Left lung (tissue), 10 donors: ENCODE results near the gene PRSS22. TPM values are rescaled to one million over a fixed set of nuclear protein-coding genes. Genes with fewer than 3 reads are reported as not detected.

Experiments used
- ATAC-seq: fragments of 200-7000 bp; cut with Tn5 transposase; one replicate; pipeline ENCODE4 v1.9.1; 2020; ENCODE audit warnings: moderate library complexity
- DNase-seq, 4 donors: peaks; one replicate each; pipeline ENCODE4 v3.0.0-alpha.2; 2013 to 2020
- H3K27ac ChIP-seq, 2 donors: fragments of 200-600 bp; sonication (generic) in 1 of 2; one replicate each; pipeline versions ENCODE4 v1.5.0 to v1.8.0; 2020 to 2021
- H3K27me3 ChIP-seq, 2 donors: fragments of 200-600 bp; sonication (generic) in 1 of 2; one replicate each; pipeline versions ENCODE4 v1.5.0 to v1.8.0; 2020 to 2021
- H3K36me3 ChIP-seq, 2 donors: fragments of 200-600 bp; sonication (generic) in 1 of 2; one replicate each; pipeline versions ENCODE4 v1.5.0 to v1.8.0; 2020 to 2021
- H3K4me1 ChIP-seq, 2 donors: fragments of 200-600 bp; one replicate each; pipeline ENCODE4 v1.8.0; 2021
- H3K4me3 ChIP-seq, 2 donors: fragments of 200-600 bp; sonication (generic) in 1 of 2; one replicate each; pipeline versions ENCODE4 v1.5.0 to v1.8.0; 2020 to 2021; ENCODE audit warnings: mild to moderate bottlenecking in 1 of 2
- H3K9me3 ChIP-seq, 2 donors: fragments of 200-600 bp; sonication (generic) in 1 of 2; one replicate each; pipeline versions ENCODE4 v1.5.0 to v1.8.0; 2020 to 2021
- intact Hi-C, 2 donors: fragments of 100-400 bp; cut with DNase I; formaldehyde crosslinking; loops; one replicate each; pipeline versions ENCODE4 v1.11.2 to v1.14.2; 2022
- polyA plus RNA-seq, 6 donors: library from polyadenylated mRNA; unstranded; fragments of 120-200 nt; gene quantifications; one replicate each; pipeline ENCODE4 v1.2.1, GENCODE V29; 2013; ENCODE audit not compliant: insufficient read length in 6 of 6
- total RNA-seq, 2 donors: library from RNA; stranded (reverse); fragmentation: NEBNext Ultra II Directional; extraction: Animal tissue kit (Norgen Biotek cat#: 25700); gene quantifications; one replicate each; pipeline ENCODE4 v1.2.1, GENCODE V29; 2021
- TF ChIP-seq, protein P1 (sequence below), 2 donors: fragments of 200-600 bp; sonication (generic) in 1 of 2; IDR thresholded peaks; one replicate each; pipeline versions ENCODE4 v1.5.0 to v1.8.0; 2021; ENCODE audit warnings: antibody characterized with exemption in 2 of 2
- donor health status: DM: no; HTN: yes; CAD: no.
- donor health status: DM: no; HTN: no; CAD: no.

Gene PRSS22
- total and polyA plus RNA-seq, 8 donors: 11.9 to 17.3 (median 15.9) TPM

DNA sequence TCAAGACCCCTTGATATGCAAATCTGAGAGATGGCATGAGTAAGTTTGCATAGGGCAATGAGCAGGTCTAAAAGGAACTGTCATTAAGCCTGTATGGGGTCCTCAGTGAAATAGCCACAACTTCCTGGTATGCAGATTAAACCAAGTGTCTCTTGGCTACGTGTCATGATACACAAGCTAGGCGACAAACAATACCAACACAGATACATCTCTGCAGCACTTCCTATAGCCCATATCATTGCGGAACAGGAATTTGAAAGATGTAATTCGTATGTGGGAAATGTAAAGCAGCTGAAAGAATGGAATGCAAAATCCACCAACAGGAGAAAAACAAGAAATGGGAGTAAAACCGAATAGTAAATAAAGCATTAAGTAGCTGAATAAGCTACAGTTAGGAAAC, 12.9 kb downstream of the PRSS22 start:
- DNase-seq: no peak
- TF ChIP-seq, protein P1, sequence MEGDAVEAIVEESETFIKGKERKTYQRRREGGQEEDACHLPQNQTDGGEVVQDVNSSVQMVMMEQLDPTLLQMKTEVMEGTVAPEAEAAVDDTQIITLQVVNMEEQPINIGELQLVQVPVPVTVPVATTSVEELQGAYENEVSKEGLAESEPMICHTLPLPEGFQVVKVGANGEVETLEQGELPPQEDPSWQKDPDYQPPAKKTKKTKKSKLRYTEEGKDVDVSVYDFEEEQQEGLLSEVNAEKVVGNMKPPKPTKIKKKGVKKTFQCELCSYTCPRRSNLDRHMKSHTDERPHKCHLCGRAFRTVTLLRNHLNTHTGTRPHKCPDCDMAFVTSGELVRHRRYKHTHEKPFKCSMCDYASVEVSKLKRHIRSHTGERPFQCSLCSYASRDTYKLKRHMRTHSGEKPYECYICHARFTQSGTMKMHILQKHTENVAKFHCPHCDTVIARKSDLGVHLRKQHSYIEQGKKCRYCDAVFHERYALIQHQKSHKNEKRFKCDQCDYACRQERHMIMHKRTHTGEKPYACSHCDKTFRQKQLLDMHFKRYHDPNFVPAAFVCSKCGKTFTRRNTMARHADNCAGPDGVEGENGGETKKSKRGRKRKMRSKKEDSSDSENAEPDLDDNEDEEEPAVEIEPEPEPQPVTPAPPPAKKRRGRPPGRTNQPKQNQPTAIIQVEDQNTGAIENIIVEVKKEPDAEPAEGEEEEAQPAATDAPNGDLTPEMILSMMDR (IDR thresholded peaks at IDR 0.05): no peak
- Histone ChIP-seq H3K4me3 (no peak overlapping the region), H3K9me3 (no peaks in the 10 kb centered on the region), H3K27ac (no peak overlapping the region), H3K27me3 (peaks cover 0 to 14% of the 10 kb centered on the region in 2 donors), H3K4me1 (peaks cover 6 to 18% of the 10 kb centered on the region in 2 donors), H3K36me3 (no peaks in the 10 kb centered on the region)
- no peak for ATAC-seq
- intact Hi-C loops: no loop called here

DNA sequence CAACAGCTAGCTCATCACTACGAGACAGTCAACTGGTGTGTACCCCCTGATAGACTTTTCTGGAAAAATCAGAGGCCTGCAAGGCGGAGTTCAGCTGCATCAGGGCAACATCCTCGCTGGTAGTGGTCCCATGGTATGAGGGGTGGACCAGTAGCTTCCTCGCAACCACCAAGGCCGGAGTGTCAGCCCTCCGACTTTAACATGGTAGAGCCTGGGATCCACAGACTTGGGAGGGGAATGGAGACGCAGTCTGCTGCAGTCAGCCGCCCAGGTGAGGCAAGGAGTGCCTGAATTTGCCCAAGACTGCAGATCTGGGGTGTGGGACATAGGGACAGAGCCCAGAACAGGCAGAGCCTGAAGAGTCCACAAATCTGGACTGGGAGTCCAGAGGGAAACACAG, 14.4 kb downstream of the PRSS22 start:
- TF ChIP-seq, protein P1 (IDR thresholded peaks at IDR 0.05): no peak
- Histone ChIP-seq H3K36me3 (no peaks in the 10 kb centered on the region), H3K4me3 (no peak overlapping the region), H3K9me3 (no peaks in the 10 kb centered on the region), H3K27ac (no peak overlapping the region), H3K27me3 (peaks cover 0 to 8% of the 10 kb centered on the region in 2 donors), H3K4me1 (peaks cover 6 to 18% of the 10 kb centered on the region in 2 donors)
- intact Hi-C loops: no loop called here
- DNase-seq: peak in 1 of 4 donors; percentile 28
- no peak for ATAC-seq

DNA sequence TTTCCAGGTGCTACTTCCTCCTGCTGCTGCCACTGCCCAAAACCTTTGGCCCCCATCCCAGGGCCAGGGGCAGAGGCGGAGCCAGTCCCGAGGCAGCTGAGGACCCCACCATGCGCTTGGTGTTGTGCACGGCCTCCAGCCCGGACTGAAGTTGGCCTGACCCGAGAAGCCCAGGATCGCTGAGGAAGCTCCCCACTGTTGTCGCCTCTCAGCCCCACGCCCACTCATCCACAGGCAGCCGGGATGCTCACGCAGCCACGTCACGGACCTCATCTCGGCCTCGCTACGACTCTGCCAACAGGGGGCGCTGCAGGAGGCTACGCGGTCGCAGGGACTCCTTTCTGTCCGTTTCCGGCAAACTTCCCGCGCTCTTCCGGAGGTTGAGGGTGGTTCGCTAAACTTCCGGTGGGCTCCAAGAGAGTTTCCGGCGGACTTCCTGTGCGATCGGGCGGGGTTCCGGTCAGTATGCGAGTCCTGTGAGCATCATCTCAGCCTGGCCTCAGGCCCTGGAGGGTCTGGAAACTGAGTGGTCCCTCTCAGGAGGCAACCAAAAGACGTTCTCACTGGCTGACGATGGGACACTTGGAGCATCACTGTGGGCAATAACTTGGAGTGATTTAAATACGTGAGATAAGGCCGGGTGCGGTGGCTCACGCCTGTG, 15.5 kb downstream of the PRSS22 start:
- DNase-seq: peak in 2 of 4 donors; percentile 51 to 82
- TF ChIP-seq, protein P1 (IDR thresholded peaks at IDR 0.05): peak; percentile 28 to 49
- Histone ChIP-seq H3K4me1 (peaks cover 6 to 18% of the 10 kb centered on the region in 2 donors), H3K27ac (peak overlapping the region; percentile 3 to 62), H3K36me3 (no peaks in the 10 kb centered on the region), H3K9me3 (no peaks in the 10 kb centered on the region), H3K4me3 (peak overlapping the region in 1 of 2 donors; percentile 11), H3K27me3 (peaks cover 0 to 6% of the 10 kb centered on the region in 2 donors)
- intact Hi-C loops: no loop called here
- ATAC-seq: peak; percentile 50

DNA sequence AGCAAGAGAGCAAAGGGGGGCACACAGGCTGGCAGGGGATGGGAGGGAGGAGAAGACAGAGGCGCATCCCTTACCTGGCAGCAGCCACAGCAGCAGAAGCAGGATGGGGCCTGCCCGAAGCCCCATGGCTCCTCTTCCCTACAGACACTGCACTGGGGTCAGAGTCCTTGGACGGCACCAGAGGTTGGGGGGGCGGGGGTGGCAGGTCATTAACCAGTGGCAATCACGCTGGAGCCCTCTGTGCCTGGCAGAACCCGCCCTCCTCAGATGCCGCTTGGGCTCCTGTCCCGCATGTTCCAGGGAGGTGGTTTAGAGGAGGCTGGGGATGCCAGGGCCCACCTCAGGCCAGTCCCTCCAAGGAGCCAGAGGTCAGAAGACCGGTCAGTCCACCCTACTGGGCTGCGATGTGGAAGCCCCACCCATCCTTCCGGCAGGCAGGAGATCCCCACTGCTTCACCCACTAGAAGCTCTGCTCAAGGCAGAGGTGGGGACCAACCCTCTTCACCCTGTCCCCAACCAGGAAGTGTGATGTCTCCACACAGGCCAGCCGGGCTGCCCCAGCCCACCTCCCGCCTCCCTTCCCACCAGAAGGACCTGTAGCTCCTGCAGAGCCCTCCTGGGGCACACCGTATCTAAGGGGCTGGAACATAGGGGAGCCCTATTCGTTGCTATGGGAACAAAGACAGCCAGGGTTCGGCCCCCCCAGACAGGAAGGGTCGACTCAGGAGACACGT, 16.2 kb downstream of the PRSS22 start:
- peak overlapping the region in 1 of 2 donors; percentile 11 for H3K4me3 ChIP-seq
- H3K36me3 ChIP-seq: no peaks in the 10 kb centered on the region
- TF ChIP-seq, protein P1 (IDR thresholded peaks at IDR 0.05): no peak
- intact Hi-C loops: no loop called here
- H3K27me3 ChIP-seq: peaks cover 0 to 6% of the 10 kb centered on the region in 2 donors
- H3K9me3 ChIP-seq: no peaks in the 10 kb centered on the region
- DNase-seq: peak in 1 of 4 donors; percentile 59
- H3K27ac ChIP-seq: peak overlapping the region; percentile 3 to 62
- no peak for ATAC-seq
- H3K4me1 ChIP-seq: peaks cover 6 to 18% of the 10 kb centered on the region in 2 donors

DNA sequence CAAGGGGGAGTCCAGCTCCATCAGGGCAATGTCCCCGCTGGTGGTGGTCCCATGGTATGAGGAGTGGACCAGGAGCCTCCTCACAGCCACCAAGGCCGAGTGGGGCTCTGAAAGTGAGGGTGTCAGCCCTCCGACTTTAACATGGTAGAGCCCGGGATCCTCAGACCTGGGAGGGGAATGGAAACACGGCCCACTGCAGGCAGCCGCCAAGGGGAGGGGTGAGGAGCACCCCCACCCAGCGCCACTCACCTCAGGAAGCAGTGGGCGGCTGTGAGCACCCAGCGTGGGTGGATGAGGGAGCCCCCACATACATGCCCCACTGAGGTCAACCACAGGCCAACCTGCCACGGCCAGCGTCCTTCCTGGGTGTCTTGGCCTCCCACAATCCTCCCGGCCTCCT, 17.1 kb downstream of the PRSS22 start:
- Histone ChIP-seq H3K36me3 (no peaks in the 10 kb centered on the region), H3K9me3 (no peaks in the 10 kb centered on the region), H3K4me1 (peaks cover 6 to 18% of the 10 kb centered on the region in 2 donors), H3K4me3 (no peak overlapping the region), H3K27me3 (peaks cover 0 to 6% of the 10 kb centered on the region in 2 donors), H3K27ac (no peak overlapping the region)
- DNase-seq (peak in 1 of 4 donors; percentile 43), ATAC-seq (no peak)
- intact Hi-C loops: no loop called here
- TF ChIP-seq, protein P1 (IDR thresholded peaks at IDR 0.05): no peak
